K562 (cell line): ENCODE data around the gene SCT. TPM values are rescaled to one million over a fixed set of nuclear protein-coding genes. Genes with fewer than 3 reads are reported as not detected.
A peak's percentile ranks its signal among the peaks of the same experiment; 100 is the strongest.

ENCODE experiments used
- BDP1 ChIP-seq: IDR thresholded peaks from 3 replicates; pipeline ENCODE4 v1.6.1; 2011; ENCODE audit not compliant: insufficient read length, insufficient read depth
- BRD9 ChIP-seq: fragments of 450-650 bp; IDR thresholded peaks from 2 replicates; pipeline ENCODE4 v1.6.1; 2018; ENCODE audit warnings: low read depth; ENCODE audit not compliant: partially characterized antibody
- CTBP1 ChIP-seq: fragments of 450-650 bp; IDR thresholded peaks from 2 replicates; pipeline ENCODE4 v1.6.1; 2016; ENCODE audit warnings: borderline replicate concordance
- ELF2 ChIP-seq: fragments of 250-450 bp; sonication (Bioruptor Pico); IDR thresholded peaks from 2 replicates; pipeline ENCODE4 v1.5.0; 2021; ENCODE audit warnings: mild to moderate bottlenecking
- ESRRA ChIP-seq: fragments of 450-650 bp; IDR thresholded peaks from 2 replicates; pipeline ENCODE4 v1.6.1; 2014; ENCODE audit warnings: low read depth, mild to moderate bottlenecking, moderate library complexity, borderline replicate concordance
- HNRNPLL ChIP-seq: fragments of 200-400 bp; formaldehyde crosslinking; IDR thresholded peaks from 2 replicates; pipeline ENCODE4 v1.6.1; 2017; ENCODE audit warnings: low read length, low read depth, mild to moderate bottlenecking; ENCODE audit not compliant: poor library complexity, severe bottlenecking
- ILK ChIP-seq: fragments of 450-650 bp; IDR thresholded peaks from 2 replicates; pipeline ENCODE4 v1.6.1; 2016; ENCODE audit warnings: missing genetic modification characterization, low read depth, mild to moderate bottlenecking, missing compliant biosample characterization, moderate library complexity, borderline replicate concordance
- MTA1 ChIP-seq: fragments of 450-650 bp; IDR thresholded peaks from 2 replicates; pipeline ENCODE4 v1.6.1; 2017; ENCODE audit warnings: borderline replicate concordance
- TBL1XR1 ChIP-seq, 2 experiments: IDR thresholded peaks; 2 replicates each; pipeline ENCODE4 v1.6.1; 2012; ENCODE audit warnings: improper control_type of control experiment in 2 of 2, low read length in 2 of 2, mild to moderate bottlenecking in 1 of 2
- ZNF175 ChIP-seq: fragments of 200-800 bp; sonication (Bioruptor generic); IDR thresholded peaks from 2 replicates; pipeline ENCODE4 v1.6.1; 2016; ENCODE audit warnings: low read depth, mild to moderate bottlenecking, missing genetic modification characterization, missing compliant biosample characterization
- ZNF24 ChIP-seq: fragments of 450-650 bp; IDR thresholded peaks from 2 replicates; pipeline ENCODE4 v1.6.1; 2016
- ZNF347 ChIP-seq: fragments of 450-650 bp; formaldehyde crosslinking; IDR thresholded peaks from 2 replicates; pipeline ENCODE4 v1.4.0; 2020; ENCODE audit warnings: low read depth, mild to moderate bottlenecking, moderate library complexity
- ZNF507 ChIP-seq: conservative IDR thresholded peaks from 2 replicates; pipeline ENCODE4 v1.6.1; 2017; ENCODE audit warnings: missing genetic modification characterization, missing compliant biosample characterization
- ZSCAN32 ChIP-seq: fragments of 450-650 bp; formaldehyde crosslinking; IDR thresholded peaks from 2 replicates; pipeline ENCODE4 v1.4.0; 2020; ENCODE audit warnings: mild to moderate bottlenecking, moderate library complexity
- polyA plus RNA-seq, 8 experiments: library from polyadenylated mRNA; depleted of rRNA in 4 of 8; stranded (reverse) in 5 of 8; unstranded in 3 of 8; fragments of >200 nt; fragmentation: Nextera tagmentation in 2 of 8; fragmentation: Illumina TruSeq in 1 of 8; extraction: Ambion mirVana in 2 of 8; extraction: Trizol in 1 of 8; gene quantifications; 2 replicates each; pipeline versions ENCODE4 v1.2.1 to v1.2.3, GENCODE V29; 2011 to 2014; ENCODE audit warnings: inconsistent platforms in 1 of 8, missing spikeins in 1 of 8
- total RNA-seq, 7 experiments: library from RNA; depleted of rRNA in 6 of 7; stranded (reverse); fragments of >200 nt in 6 of 7; fragmentation: Illumina TruSeq in 2 of 7; extraction: Trizol in 2 of 7; gene quantifications; 2 replicates each; pipeline versions ENCODE4 v1.2.1 to v1.2.3, GENCODE V29; 2011 to 2021; ENCODE audit warnings: low replicate concordance in 1 of 7
- TF ChIP-seq, protein P1 (sequence below), 3 experiments: fragments of 200-800 bp in 1 of 3; fragments of 250-450 bp in 1 of 3; fragments of 450-650 bp in 1 of 3; sonication (Bioruptor Pico) in 1 of 3; sonication (Bioruptor generic) in 1 of 3; formaldehyde crosslinking in 1 of 3; IDR thresholded peaks; 2 replicates each; pipeline versions ENCODE4 v1.6.1 to v1.8.0; 2016 to 2022; ENCODE audit warnings: mild to moderate bottlenecking in 2 of 3, missing genetic modification characterization in 2 of 3, missing compliant biosample characterization in 1 of 3, moderate library complexity in 1 of 3
- TF ChIP-seq, protein P2 (sequence below): sonication (generic); formaldehyde crosslinking; IDR thresholded peaks from 2 replicates; pipeline ENCODE4 v1.8.1; 2023; ENCODE audit warnings: mild to moderate bottlenecking, missing genetic modification reagents
- TF ChIP-seq, protein P3 (sequence below): sonication (generic); formaldehyde crosslinking; IDR thresholded peaks from 2 replicates; pipeline ENCODE4 v1.8.0; 2022; ENCODE audit warnings: mild to moderate bottlenecking, low read depth, missing genetic modification reagents
- TF ChIP-seq, protein P4 (sequence below), 2 experiments: fragments of 450-650 bp; conservative IDR thresholded peaks; 2 replicates each; pipeline ENCODE4 v1.6.1; 2017; ENCODE audit warnings: mild to moderate bottlenecking in 2 of 2, moderate library complexity in 2 of 2

SCT gene
- total and polyA plus RNA-seq, 9 of the 15 experiments (the other 6 are each of a cell fraction or from before 2014, with no cell fraction given) = not detected

DNA sequence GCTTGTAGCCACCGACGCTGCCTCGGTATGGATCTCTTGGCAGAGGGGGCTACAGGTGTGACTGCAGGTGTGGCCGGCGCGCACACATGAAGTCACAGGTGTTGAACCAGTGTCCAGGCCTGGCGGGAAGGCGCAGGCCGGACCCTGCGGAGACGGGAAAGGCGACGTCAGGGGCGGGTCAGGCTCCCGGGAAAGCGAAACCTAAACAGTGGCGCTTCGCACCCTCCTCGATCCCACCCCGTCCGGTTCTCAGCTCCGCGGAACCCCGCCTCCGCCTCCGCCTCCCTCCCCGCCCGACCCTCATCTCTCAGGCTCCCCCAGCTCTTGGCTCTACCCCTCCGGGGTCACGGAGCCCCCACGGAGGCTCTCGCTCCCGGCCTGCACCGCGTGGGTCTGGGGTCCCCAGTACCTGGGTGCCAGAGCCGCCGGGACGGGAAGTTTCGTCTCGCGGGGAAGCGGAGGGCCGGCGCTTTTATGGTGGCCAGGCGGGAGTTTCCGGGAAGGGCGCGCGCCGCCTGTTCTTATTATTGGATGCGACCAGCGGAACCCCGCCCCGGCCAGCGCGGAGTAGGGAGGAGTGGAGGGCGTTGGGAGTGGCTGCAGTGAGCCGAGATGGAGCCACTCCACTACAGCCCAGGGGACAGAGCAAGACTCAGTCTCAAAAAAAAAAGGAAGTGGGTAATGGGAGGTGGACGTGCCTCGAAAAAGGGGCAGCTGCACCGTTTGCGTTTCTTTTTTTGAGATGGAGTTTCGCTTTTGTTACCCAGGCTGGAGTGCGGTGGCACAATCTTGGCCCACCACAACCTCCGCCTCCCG, 11.3 kb downstream of the SCT start, which contains the start of gene IRF7 (continued):
- TF ChIP-seq, protein P1, sequence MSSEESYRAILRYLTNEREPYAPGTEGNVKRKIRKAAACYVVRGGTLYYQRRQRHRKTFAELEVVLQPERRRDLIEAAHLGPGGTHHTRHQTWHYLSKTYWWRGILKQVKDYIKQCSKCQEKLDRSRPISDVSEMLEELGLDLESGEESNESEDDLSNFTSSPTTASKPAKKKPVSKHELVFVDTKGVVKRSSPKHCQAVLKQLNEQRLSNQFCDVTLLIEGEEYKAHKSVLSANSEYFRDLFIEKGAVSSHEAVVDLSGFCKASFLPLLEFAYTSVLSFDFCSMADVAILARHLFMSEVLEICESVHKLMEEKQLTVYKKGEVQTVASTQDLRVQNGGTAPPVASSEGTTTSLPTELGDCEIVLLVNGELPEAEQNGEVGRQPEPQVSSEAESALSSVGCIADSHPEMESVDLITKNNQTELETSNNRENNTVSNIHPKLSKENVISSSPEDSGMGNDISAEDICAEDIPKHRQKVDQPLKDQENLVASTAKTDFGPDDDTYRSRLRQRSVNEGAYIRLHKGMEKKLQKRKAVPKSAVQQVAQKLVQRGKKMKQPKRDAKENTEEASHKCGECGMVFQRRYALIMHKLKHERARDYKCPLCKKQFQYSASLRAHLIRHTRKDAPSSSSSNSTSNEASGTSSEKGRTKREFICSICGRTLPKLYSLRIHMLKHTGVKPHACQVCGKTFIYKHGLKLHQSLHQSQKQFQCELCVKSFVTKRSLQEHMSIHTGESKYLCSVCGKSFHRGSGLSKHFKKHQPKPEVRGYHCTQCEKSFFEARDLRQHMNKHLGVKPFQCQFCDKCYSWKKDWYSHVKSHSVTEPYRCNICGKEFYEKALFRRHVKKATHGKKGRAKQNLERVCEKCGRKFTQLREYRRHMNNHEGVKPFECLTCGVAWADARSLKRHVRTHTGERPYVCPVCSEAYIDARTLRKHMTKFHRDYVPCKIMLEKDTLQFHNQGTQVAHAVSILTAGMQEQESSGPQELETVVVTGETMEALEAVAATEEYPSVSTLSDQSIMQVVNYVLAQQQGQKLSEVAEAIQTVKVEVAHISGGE (CRISPR knock-in tag; IDR thresholded peaks at IDR 0.05) = peak in 1 of 3 experiments; percentile 86; a peak in 2 of 6 replicates
- TF ChIP-seq ZSCAN32 (CRISPR knock-in tag) (no peak), BDP1 (no peak), HNRNPLL (peak; percentile 58), ESRRA (no peak), ZNF175 (CRISPR knock-in tag) (no peak), CTBP1 (peak; percentile 23), TBL1XR1 (IDR thresholded peaks at IDR 0.05; ENCODE audit: low read length in 2 of 2) (no peak), ZNF347 (no peak), ZNF24 (no peak), ILK (no peak), MTA1 (no peak; the same call in 1 of the 2 replicates), ELF2 (CRISPR knock-in tag) (no peak; the same call in 1 of the 2 replicates), ZNF507 (tag) (no peak), BRD9 (no peak)
- TF ChIP-seq, protein P2, sequence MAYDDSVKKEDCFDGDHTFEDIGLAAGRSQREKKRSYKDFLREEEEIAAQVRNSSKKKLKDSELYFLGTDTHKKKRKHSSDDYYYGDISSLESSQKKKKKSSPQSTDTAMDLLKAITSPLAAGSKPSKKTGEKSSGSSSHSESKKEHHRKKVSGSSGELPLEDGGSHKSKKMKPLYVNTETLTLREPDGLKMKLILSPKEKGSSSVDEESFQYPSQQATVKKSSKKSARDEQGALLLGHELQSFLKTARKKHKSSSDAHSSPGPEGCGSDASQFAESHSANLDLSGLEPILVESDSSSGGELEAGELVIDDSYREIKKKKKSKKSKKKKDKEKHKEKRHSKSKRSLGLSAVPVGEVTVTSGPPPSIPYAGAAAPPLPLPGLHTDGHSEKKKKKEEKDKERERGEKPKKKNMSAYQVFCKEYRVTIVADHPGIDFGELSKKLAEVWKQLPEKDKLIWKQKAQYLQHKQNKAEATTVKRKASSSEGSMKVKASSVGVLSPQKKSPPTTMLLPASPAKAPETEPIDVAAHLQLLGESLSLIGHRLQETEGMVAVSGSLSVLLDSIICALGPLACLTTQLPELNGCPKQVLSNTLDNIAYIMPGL (CRISPR knock-in tag) = no peak
- TF ChIP-seq, protein P3, sequence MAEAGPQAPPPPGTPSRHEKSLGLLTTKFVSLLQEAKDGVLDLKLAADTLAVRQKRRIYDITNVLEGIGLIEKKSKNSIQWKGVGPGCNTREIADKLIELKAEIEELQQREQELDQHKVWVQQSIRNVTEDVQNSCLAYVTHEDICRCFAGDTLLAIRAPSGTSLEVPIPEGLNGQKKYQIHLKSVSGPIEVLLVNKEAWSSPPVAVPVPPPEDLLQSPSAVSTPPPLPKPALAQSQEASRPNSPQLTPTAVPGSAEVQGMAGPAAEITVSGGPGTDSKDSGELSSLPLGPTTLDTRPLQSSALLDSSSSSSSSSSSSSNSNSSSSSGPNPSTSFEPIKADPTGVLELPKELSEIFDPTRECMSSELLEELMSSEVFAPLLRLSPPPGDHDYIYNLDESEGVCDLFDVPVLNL (CRISPR knock-in tag) = 0 out of 2 replicates have a peak, but pooled peaks have one; percentile 20
- TF ChIP-seq, protein P4, sequence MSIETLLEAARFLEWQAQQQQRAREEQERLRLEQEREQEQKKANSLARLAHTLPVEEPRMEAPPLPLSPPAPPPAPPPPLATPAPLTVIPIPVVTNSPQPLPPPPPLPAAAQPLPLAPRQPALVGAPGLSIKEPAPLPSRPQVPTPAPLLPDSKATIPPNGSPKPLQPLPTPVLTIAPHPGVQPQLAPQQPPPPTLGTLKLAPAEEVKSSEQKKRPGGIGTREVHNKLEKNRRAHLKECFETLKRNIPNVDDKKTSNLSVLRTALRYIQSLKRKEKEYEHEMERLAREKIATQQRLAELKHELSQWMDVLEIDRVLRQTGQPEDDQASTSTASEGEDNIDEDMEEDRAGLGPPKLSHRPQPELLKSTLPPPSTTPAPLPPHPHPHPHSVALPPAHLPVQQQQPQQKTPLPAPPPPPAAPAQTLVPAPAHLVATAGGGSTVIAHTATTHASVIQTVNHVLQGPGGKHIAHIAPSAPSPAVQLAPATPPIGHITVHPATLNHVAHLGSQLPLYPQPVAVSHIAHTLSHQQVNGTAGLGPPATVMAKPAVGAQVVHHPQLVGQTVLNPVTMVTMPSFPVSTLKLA (conservative IDR thresholded peaks at IDR 0.05) = peak; percentile 53 to 69
